ENCODE data around the gene GCHFR. TPM values are rescaled to one million over a fixed set of nuclear protein-coding genes. Genes with fewer than 3 reads are reported as not detected.
A peak's percentile ranks its signal among the peaks of the same experiment; 100 is the strongest.

GCHFR gene
- total RNA-seq, 1 experiment from 2014 or later, result 105 TPM

GRCh38 chr15:40750885-40751284 lies 13.0 kb upstream of the GCHFR start:
- DNase-seq (ENCODE audit: low read depth), result no peak
- in situ Hi-C loops (cut with HindIII; ENCODE audit: low pct_unique_long_range_greater_than_20kb, low sequenced_read_pairs), result no loop called here

GRCh38 chr15:40751745-40752144 lies 12.1 kb upstream of the GCHFR start:
- in situ Hi-C loops (cut with HindIII; ENCODE audit: low pct_unique_long_range_greater_than_20kb, low sequenced_read_pairs), result no loop called here
- no peak for DNase-seq (ENCODE audit: low read depth)

GRCh38 chr15:40754574-40754882 lies 9.3 kb upstream of the GCHFR start:
- in situ Hi-C loops (cut with HindIII; ENCODE audit: low pct_unique_long_range_greater_than_20kb, low sequenced_read_pairs), result no loop called here
- no peak for DNase-seq (ENCODE audit: low read depth)

GRCh38 chr15:40754883-40755811 lies 8.7 kb upstream of the GCHFR start, which contains the start of gene RMDN3:
RMDN3 (minus strand) TSS chr15:40755254; CDS start chr15:40754783, 471 bp downstream.
- peak; percentile 94 for DNase-seq (ENCODE audit: low read depth)
- in situ Hi-C loops (cut with HindIII; ENCODE audit: low pct_unique_long_range_greater_than_20kb, low sequenced_read_pairs), result no loop called here

DNA sequence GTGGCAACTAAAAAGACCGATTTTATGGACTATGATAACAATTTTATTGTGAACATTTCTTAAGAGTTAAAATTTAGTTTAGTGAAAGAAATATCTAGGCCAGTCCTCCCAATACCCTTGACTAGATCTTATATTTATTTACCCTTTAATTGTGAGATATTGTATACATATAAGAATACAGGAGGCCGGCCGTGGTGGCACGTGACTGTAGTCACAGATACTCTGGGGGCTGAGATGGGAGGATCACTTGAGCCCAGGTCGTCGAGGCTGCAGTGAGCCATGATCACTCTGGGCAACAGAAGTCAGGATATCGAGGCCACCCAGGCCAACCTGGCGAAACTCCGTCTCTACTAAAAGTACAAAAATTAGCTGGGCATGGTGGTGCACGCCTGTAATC lies 8.1 kb upstream of the GCHFR start:
- in situ Hi-C loops (cut with HindIII; ENCODE audit: low pct_unique_long_range_greater_than_20kb, low sequenced_read_pairs), result no loop called here

GRCh38 chr15:40756938-40757337 lies 6.9 kb upstream of the GCHFR start:
- no peak for DNase-seq (ENCODE audit: low read depth)
- in situ Hi-C loops (cut with HindIII; ENCODE audit: low pct_unique_long_range_greater_than_20kb, low sequenced_read_pairs), result no loop called here

More for the DNA sequence above, 8.1 kb upstream of the GCHFR start:
- no peak for DNase-seq (ENCODE audit: low read depth)

DNA sequence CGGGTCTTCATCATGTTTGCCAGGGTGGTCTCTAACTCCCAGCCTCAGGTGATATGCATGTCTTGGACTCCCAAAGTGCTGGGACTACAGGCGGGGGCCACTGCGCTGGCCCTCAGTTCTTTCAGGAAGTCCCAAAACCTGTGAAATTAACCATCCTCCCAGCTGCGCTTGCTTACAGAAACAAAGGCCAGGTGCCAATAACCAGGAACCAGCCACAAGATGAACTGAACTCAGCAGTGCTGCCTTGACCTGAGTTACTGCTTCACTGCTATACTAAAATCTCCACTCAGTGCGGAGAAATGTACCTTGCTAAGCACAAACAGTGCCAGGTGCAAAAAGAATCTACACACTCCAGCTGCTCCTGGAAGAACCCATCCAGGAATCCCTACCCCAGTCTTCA lies 3.9 kb upstream of the GCHFR start:
- in situ Hi-C loops (cut with HindIII; ENCODE audit: low pct_unique_long_range_greater_than_20kb, low sequenced_read_pairs), result no loop called here

DNA sequence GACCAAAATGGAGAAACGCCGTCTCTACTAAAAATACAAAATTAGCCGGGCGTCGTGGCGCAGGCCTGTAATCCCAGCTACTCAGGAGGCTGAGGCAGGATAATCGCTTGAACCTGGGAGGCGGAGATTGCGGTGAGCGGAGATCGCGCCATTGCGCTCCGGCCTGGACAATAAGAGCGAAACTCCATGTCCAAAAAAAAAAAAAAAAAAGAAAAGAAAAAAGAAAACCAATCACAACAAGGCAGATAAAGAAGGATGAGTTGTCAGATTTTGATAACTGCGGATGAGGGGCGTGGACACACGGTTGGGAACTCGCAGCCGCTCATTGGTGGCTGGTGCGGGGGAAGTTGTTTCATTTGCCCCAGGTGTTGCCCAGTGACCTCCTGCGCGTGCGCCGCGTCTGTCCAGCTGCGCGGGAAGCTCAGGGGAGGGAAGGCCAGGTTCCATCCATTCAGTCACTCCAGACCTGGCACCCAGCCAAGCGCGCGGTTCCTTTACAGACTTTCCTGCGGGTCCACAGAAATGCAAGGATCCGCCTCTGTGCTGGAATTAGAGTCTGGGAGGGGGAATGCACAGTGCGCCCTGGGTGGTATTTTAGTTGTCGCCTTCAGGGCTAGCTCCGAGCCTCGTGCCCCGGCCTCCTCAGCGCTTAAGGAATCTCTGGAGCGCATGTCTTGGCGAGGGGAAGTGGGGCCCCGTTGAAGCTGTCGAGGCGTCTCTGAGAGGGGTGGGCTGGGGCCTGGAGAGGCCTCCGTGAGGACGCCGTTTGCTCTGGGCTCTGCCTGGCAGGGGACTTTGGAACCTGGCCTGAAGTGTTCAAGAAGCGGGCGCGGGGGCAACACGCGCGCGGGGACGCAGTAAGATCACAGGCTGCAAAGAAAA lies 708 bp upstream of the GCHFR start:
- in situ Hi-C loops (cut with HindIII; ENCODE audit: low pct_unique_long_range_greater_than_20kb, low sequenced_read_pairs), result no loop called here
- peak; percentile 79 for DNase-seq (ENCODE audit: low read depth)

More for the DNA sequence above, 3.9 kb upstream of the GCHFR start:
- no peak for DNase-seq (ENCODE audit: low read depth)

DNA sequence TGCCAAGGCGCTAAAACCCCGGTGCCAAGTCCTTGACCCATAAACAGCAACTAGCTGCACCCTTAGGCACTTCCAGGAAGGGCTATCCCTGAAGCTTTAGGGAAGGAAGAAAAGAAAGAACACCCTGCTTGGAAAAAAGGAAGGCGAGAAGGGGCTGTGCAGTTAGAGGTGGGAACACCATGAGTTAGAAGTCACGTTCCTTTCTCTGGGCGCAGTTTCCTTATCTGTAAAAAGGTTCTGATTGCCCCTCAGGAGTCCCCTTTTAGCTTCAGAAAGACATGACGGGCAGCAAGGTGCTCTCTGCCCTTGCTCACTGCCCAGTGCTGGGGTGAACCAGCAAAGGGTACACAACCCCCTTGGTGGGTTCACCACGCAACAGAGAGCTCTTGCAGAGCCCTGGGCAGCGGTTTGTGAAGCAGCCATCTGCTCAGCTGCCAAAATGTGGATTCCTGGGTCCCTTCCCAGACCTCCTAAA lies 798 bp downstream of the GCHFR start:
- no peak for DNase-seq (ENCODE audit: low read depth)
- in situ Hi-C loops (cut with HindIII; ENCODE audit: low pct_unique_long_range_greater_than_20kb, low sequenced_read_pairs), result no loop called here

GRCh38 chr15:40766194-40766815 lies 2.4 kb downstream of the GCHFR start:
- in situ Hi-C loops (cut with HindIII; ENCODE audit: low pct_unique_long_range_greater_than_20kb, low sequenced_read_pairs), result no loop called here
- DNase-seq (ENCODE audit: low read depth), result no peak

DNA sequence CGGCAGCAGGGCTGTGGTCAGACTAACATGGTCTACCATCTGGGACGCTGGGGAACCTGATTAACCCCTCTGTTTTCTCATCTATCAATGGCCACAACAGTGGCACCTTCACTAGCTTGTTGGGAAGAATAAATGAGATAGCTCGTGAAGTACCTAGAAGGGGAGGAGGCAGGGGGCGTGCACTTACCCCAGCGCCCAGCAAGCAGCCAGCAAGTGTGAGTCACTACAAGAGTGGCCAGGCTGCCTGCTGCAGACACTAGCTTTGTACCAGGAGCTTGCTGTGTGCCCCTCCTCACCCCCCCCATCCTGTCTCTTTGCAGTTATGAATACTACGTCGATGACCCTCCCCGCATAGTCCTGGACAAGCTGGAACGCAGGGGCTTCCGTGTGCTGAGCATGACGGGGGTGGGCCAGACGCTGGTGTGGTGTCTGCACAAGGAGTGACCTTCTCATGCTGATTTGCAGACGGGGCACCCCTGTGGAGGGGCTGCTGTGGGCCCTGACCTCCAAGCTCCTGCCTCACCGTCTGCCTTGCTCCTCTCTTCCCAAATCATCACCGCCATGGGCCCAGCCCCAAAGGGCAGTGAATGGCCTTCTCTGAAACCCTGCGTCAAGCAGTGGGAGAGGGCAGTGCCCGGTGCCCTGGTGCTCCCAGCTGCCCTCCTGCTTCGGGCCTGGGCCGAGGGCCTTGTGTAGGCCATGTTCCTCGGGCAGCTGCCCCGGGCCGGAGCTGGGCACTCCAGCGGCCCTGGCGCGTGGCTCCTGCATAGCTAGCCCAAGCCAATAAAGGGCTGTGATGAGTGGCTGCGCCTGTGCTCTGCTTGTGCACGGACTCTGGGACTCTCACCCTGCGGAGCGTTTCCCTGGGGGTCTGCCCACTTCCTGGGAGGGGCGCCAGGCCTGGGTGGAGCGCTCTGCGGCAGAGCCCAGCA lies 3.3 kb downstream of the GCHFR start:
- DNase-seq (ENCODE audit: low read depth), result peak; percentile 53
- in situ Hi-C loops (cut with HindIII; ENCODE audit: low pct_unique_long_range_greater_than_20kb, low sequenced_read_pairs), result no loop called here

- no peak for DNase-seq (ENCODE audit: low read depth)
- in situ Hi-C loops (cut with HindIII; ENCODE audit: low pct_unique_long_range_greater_than_20kb, low sequenced_read_pairs), result no loop called here
These were observed 4.1 kb downstream of the GCHFR start for GRCh38 chr15:40767838-40768500.

DNA sequence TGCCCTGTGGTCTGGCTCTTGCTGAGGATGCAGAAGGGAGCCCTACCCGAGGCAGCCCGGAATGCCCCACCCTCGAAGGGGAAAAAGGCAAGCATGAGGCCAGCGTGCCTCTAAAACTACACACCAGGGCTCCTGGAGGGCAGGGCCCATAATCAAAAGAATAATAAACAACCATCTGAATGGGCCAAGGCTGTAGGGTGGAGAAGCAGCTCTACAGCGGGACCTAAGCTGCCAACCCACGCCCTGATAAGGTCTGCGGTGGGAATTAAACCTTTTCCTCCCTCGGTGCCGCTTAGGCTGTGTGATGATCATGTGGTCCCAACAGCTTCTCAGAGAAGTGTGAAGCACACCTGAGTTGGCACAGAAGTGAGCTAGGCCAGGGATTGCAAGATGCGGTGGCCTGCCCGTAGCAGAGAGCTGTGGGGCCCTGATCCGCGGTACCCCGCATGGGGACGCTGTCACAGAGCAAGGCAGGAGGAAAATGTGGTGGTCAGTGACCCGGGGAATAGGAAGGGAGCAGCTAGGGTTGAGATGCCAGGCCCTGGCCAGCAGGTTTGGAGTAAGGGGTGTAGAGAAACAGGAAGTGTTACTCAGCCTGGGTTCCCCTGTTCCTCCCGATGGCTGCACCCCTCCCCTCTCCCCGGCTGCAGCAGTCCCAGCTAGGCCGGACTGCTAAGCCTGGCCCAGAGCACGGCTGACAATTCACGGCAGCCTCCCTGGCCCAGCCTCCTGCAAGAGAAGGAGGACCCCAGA lies 4.8 kb downstream of the GCHFR start:
- peak; percentile 41 for DNase-seq (ENCODE audit: low read depth)
- in situ Hi-C loops (cut with HindIII; ENCODE audit: low pct_unique_long_range_greater_than_20kb, low sequenced_read_pairs), result no loop called here

- in situ Hi-C loops (cut with HindIII; ENCODE audit: low pct_unique_long_range_greater_than_20kb, low sequenced_read_pairs), result no loop called here
- peak; percentile 94 for DNase-seq (ENCODE audit: low read depth)
These were observed 5.6 kb downstream of the GCHFR start, which contains the start of gene C15orf62 for GRCh38 chr15:40769274-40770146. C15orf62 (plus strand) TSS chr15:40769980; CDS start chr15:40770496, 516 bp downstream.

GRCh38 chr15:40770147-40770721 lies 6.4 kb downstream of the GCHFR start:
- no peak for DNase-seq (ENCODE audit: low read depth)
- in situ Hi-C loops (cut with HindIII; ENCODE audit: low pct_unique_long_range_greater_than_20kb, low sequenced_read_pairs), result no loop called here
